A673 (cell line): Measurements from ENCODE around the gene BTN1A1. TPM values are rescaled to one million over a fixed set of nuclear protein-coding genes. Genes with fewer than 3 reads are reported as not detected.
A peak's percentile ranks its signal among the peaks of the same experiment; 100 is the strongest.

ENCODE experiments used
- BruUV-seq: library from RNA; stranded (reverse); fragments of 400-500 nt; replicated peaks from 2 replicates; lab custom pipeline; 2021; lab: Mats Ljungman, UMichigan
- CTCF ChIA-PET: fragments of 300-600 bp; sonication (Branson Sonifier 250); formaldehyde crosslinking; loops from one replicate; lab custom pipeline; 2022; ENCODE audit warnings: antibody characterized with exemption; lab: Charles Lee
- POLR2A ChIA-PET: fragments of 300-600 bp; sonication (Branson Sonifier 250); formaldehyde crosslinking; loops from one replicate; lab custom pipeline; 2022; ENCODE audit warnings: antibody characterized with exemption; ENCODE audit not compliant: low non-redundant PET; lab: Charles Lee
- DNase-seq: peaks from one replicate; pipeline ENCODE4 v3.0.0-alpha.2; 2015; ENCODE audit warnings: low spot score
- H3K27ac ChIP-seq: fragments of 200-600 bp; sonication (generic); 2 replicates; pipeline ENCODE4 v1.5.1; 2016; ENCODE audit warnings: mixed run types, low read depth, mild to moderate bottlenecking, mixed read lengths, antibody characterized with exemption, low read length; ENCODE audit not compliant: poor library complexity, severe bottlenecking
- H3K27me3 ChIP-seq: fragments of 200-600 bp; sonication (generic); replicated peaks from 2 replicates; pipeline ENCODE4 v1.6.1; 2017; ENCODE audit warnings: mixed run types, low read depth, mild to moderate bottlenecking, mixed read lengths, antibody characterized with exemption, low read length; ENCODE audit not compliant: insufficient read depth, poor library complexity
- H3K36me3 ChIP-seq: fragments of 200-600 bp; sonication (generic); 2 replicates; pipeline ENCODE4 v1.6.1; 2016; ENCODE audit warnings: mixed run types, mild to moderate bottlenecking, mixed read lengths, antibody characterized with exemption, low read length; ENCODE audit not compliant: insufficient read depth, poor library complexity, severe bottlenecking
- H3K4me1 ChIP-seq: fragments of 200-600 bp; sonication (generic); 2 replicates; pipeline ENCODE4 v1.6.1; 2017; ENCODE audit warnings: mixed run types, mild to moderate bottlenecking, mixed read lengths, antibody characterized with exemption, low read length; ENCODE audit not compliant: insufficient read depth, poor library complexity, severe bottlenecking
- H3K4me3 ChIP-seq: fragments of 200-600 bp; sonication (generic); 2 replicates; pipeline ENCODE4 v1.5.1; 2016; ENCODE audit warnings: low read depth, mixed run types, mild to moderate bottlenecking, mixed read lengths, low read length; ENCODE audit not compliant: poor library complexity, severe bottlenecking
- H3K9me3 ChIP-seq: fragments of 200-600 bp; sonication (generic); 2 replicates; pipeline ENCODE4 v1.6.1; 2016; ENCODE audit warnings: mixed run types, low read depth, mild to moderate bottlenecking, mixed read lengths, antibody characterized with exemption, low read length; ENCODE audit not compliant: poor library complexity, severe bottlenecking
- EZH2 ChIP-seq: fragments of 200-600 bp; sonication (generic); IDR thresholded peaks from 2 replicates; pipeline ENCODE4 v1.6.1; 2017; ENCODE audit warnings: borderline replicate concordance, low read depth, mild to moderate bottlenecking, mixed read lengths, antibody characterized with exemption, low read length; ENCODE audit not compliant: poor library complexity, severe bottlenecking
- intact Hi-C: fragments of 100-400 bp; cut with micrococcal nuclease; formaldehyde crosslinking; loops from one replicate; pipeline ENCODE4 v1.10.0; 2022; ENCODE audit not compliant: unreplicated experiment
- total RNA-seq: library from RNA; stranded (reverse); gene quantifications from 2 replicates; pipeline ENCODE4 v1.2.3, GENCODE V29; 2021
- TF ChIP-seq, protein P1 (sequence below): fragments of 300-800, 200-600 bp; sonication (generic); conservative IDR thresholded peaks from 2 replicates; pipeline ENCODE4 v1.5.1; 2017; ENCODE audit warnings: low read depth, mild to moderate bottlenecking, antibody characterized with exemption, low read length, moderate library complexity, mixed read lengths

Gene BTN1A1
- total RNA-seq, 1 experiment from 2014 or later, result not detected

DNA sequence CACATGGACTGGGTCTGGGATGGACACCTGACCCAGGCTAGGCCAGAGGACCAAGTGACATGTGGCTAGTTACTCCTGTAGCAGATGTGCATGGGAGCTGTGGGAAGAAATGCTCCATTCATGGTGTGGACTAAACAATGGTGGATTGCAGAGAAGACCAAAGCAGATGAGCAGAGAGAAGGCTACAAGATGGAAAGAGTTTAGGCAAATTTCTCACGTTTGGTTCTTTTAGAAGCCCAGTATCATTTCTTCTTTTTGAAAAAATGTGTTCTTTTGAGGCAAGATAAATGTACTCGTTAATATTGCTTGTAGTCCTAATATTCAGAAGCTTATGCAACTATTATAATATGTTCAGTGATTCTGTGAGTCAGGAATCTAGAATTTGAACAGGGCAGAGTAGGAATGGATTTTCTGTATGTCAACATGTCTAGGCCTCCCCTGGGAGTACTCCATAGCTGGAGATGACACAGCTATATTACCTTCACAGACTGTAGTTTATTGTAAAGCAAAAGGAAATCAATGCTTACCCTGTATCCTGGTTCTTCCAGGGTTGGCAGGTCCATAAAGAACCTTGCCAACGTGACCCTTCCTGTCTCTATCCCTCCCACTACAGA, 44.6 kb upstream of the BTN1A1 start:
- TF ChIP-seq, protein P1, sequence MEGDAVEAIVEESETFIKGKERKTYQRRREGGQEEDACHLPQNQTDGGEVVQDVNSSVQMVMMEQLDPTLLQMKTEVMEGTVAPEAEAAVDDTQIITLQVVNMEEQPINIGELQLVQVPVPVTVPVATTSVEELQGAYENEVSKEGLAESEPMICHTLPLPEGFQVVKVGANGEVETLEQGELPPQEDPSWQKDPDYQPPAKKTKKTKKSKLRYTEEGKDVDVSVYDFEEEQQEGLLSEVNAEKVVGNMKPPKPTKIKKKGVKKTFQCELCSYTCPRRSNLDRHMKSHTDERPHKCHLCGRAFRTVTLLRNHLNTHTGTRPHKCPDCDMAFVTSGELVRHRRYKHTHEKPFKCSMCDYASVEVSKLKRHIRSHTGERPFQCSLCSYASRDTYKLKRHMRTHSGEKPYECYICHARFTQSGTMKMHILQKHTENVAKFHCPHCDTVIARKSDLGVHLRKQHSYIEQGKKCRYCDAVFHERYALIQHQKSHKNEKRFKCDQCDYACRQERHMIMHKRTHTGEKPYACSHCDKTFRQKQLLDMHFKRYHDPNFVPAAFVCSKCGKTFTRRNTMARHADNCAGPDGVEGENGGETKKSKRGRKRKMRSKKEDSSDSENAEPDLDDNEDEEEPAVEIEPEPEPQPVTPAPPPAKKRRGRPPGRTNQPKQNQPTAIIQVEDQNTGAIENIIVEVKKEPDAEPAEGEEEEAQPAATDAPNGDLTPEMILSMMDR, result no peak
- TF ChIP-seq EZH2, result no peak
- peaks cover 8% of the 10 kb centered on the region for H3K4me1 ChIP-seq
- no TSS peak for BruUV-seq
- POLR2A ChIA-PET, result interaction anchor here (0.5 kb wide), 1 partner anchor 1661 kb away, joined by 3 read pairs; no protein-coding TSS in a partner anchor
- no peaks in the 10 kb centered on the region for H3K27me3 ChIP-seq
- H3K9me3 ChIP-seq, result no peaks in the 10 kb centered on the region
- no peak overlapping the region for H3K27ac ChIP-seq
- DNase-seq, result no peak
- H3K36me3 ChIP-seq, result peaks cover 16% of the 10 kb centered on the region
- CTCF ChIA-PET, result no interaction called here
- no peak overlapping the region for H3K4me3 ChIP-seq
- intact Hi-C loops, result no loop called here

GRCh38 chr6:26457264-26457805, 42.8 kb upstream of the BTN1A1 start:
- CTCF ChIA-PET, result no interaction called here
- Histone ChIP-seq H3K9me3 (no peaks in the 10 kb centered on the region), H3K36me3 (peaks cover 33% of the 10 kb centered on the region), H3K4me3 (peak overlapping the region; percentile 70), H3K4me1 (peaks cover 8% of the 10 kb centered on the region), H3K27me3 (no peaks in the 10 kb centered on the region), H3K27ac (peak overlapping the region; percentile 92)
- DNase-seq, result no peak
- no peak for TF ChIP-seq EZH2
- TF ChIP-seq, protein P1, result no peak
- no TSS peak for BruUV-seq
- POLR2A ChIA-PET, result no interaction called here
- intact Hi-C loops, result no loop called here

- TF ChIP-seq, protein P1, result no peak
- TF ChIP-seq EZH2, result no peak
- intact Hi-C loops, result no loop called here
- H3K27ac ChIP-seq, result peak within 1 kb of the TSS; percentile 92
- ChIA-PET CTCF (no interaction called here), POLR2A (no interaction called here)
- BruUV-seq, result TSS peak; percentile 36
- H3K36me3 ChIP-seq, result peaks cover 39% of the 10 kb centered on the region
- H3K4me1 ChIP-seq, result peaks cover 8% of the 10 kb centered on the region
- no peaks in the 10 kb centered on the region for H3K9me3 ChIP-seq
- H3K27me3 ChIP-seq, result no peaks in the 10 kb centered on the region
- peak; percentile 96 for DNase-seq
- H3K4me3 ChIP-seq, result peak within 1 kb of the TSS; percentile 70
Observed at GRCh38 chr6:26457806-26458688, 42.1 kb upstream of the BTN1A1 start, which contains the start of gene BTN2A1. Gene BTN2A1, plus strand, starts transcription at chr6:26457955. Its CDS starts 682 bp downstream, at chr6:26458637.
